ENCODE data around the gene MCM7. TPM values are rescaled to one million over a fixed set of nuclear protein-coding genes. Genes with fewer than 3 reads are reported as not detected.

MCM7 gene
- total and polyA plus RNA-seq, 2 of the 13 experiments (the other 11 are each of a cell fraction or from before 2014, with no cell fraction given) = 84.5 to 214 TPM

DNA sequence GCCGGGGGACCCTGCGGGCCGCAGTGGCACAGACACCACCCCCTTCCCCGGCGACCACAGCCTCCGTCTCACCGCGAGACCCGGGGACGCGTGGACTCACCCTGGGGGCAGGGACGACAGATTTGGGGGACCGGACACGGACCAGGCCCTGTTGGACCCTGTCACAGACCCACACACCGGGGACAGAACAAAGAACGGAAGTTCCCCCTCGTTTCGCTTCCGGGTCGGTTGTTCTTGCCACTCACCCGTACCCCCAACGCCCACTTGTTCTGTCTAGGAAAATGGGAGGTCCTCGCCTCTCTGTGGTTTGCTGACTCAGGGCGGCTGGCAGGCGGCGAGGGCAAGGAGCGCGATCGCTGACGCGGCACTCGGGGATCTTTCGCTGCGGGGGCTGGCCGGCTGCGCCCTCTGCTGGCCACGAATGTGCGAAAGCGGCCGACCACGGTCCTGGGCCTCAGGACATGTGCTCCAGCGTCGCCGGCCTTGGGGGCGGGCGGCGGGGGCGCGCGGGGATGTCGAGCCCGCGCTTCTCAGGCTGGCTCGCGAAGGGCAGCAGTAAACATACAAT lies 19.6 kb downstream of the MCM7 start, which contains the start of gene ZNF3 (continued):
- peak; percentile 92 for TF ChIP-seq PHF8 (CRISPR knock-in tag; IDR thresholded peaks at IDR 0.05)
- TF ChIP-seq ZNF629 (CRISPR knock-in tag; conservative IDR thresholded peaks at IDR 0.05) = no peak
- peak; percentile 47; the same call in 1 of the 2 replicates for TF ChIP-seq ZNF572 (CRISPR knock-in tag; IDR thresholded peaks at IDR 0.05)
- TF ChIP-seq MIER2 (CRISPR knock-in tag; IDR thresholded peaks at IDR 0.05) = peak; percentile 71; the same call in 1 of the 2 replicates
- peak; percentile 94; the same call in 1 of the 2 replicates for TF ChIP-seq TSC22D2 (CRISPR knock-in tag; IDR thresholded peaks at IDR 0.05; ENCODE audit: borderline replicate concordance)
- TF ChIP-seq ZNF556 (CRISPR knock-in tag; IDR thresholded peaks at IDR 0.05; ENCODE audit: borderline replicate concordance) = peak; percentile 92; the same call in 1 of the 2 replicates
- peak; percentile 98 for TF ChIP-seq ZNF878 (CRISPR knock-in tag; IDR thresholded peaks at IDR 0.05)
- TF ChIP-seq, protein P1, sequence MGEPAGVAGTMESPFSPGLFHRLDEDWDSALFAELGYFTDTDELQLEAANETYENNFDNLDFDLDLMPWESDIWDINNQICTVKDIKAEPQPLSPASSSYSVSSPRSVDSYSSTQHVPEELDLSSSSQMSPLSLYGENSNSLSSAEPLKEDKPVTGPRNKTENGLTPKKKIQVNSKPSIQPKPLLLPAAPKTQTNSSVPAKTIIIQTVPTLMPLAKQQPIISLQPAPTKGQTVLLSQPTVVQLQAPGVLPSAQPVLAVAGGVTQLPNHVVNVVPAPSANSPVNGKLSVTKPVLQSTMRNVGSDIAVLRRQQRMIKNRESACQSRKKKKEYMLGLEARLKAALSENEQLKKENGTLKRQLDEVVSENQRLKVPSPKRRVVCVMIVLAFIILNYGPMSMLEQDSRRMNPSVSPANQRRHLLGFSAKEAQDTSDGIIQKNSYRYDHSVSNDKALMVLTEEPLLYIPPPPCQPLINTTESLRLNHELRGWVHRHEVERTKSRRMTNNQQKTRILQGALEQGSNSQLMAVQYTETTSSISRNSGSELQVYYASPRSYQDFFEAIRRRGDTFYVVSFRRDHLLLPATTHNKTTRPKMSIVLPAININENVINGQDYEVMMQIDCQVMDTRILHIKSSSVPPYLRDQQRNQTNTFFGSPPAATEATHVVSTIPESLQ (CRISPR knock-in tag; conservative IDR thresholded peaks at IDR 0.05) = no peak
- TF ChIP-seq, protein P2, sequence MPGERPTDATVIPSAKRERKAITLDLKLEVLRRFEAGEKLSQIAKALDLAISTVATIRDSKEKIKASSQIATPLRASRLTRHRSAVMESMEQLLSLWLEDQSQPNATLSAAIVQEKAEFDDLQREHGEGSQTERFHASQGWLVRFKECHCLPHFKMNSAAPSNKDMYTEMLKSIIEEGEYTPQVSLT (CRISPR knock-in tag; IDR thresholded peaks at IDR 0.05; ENCODE audit: borderline replicate concordance, low read depth) = no peak
- TF ChIP-seq TARDBP (CRISPR knock-in tag; IDR thresholded peaks at IDR 0.05) = peak; percentile 96
- TF ChIP-seq SNAI1 (CRISPR knock-in tag; IDR thresholded peaks at IDR 0.05; ENCODE audit: borderline replicate concordance) = no peak; the same call in 1 of the 2 replicates
- peak; percentile 28; the same call in 1 of the 2 replicates for TF ChIP-seq ZNF441 (CRISPR knock-in tag; IDR thresholded peaks at IDR 0.05; ENCODE audit: borderline replicate concordance)
- TF ChIP-seq, protein P3, sequence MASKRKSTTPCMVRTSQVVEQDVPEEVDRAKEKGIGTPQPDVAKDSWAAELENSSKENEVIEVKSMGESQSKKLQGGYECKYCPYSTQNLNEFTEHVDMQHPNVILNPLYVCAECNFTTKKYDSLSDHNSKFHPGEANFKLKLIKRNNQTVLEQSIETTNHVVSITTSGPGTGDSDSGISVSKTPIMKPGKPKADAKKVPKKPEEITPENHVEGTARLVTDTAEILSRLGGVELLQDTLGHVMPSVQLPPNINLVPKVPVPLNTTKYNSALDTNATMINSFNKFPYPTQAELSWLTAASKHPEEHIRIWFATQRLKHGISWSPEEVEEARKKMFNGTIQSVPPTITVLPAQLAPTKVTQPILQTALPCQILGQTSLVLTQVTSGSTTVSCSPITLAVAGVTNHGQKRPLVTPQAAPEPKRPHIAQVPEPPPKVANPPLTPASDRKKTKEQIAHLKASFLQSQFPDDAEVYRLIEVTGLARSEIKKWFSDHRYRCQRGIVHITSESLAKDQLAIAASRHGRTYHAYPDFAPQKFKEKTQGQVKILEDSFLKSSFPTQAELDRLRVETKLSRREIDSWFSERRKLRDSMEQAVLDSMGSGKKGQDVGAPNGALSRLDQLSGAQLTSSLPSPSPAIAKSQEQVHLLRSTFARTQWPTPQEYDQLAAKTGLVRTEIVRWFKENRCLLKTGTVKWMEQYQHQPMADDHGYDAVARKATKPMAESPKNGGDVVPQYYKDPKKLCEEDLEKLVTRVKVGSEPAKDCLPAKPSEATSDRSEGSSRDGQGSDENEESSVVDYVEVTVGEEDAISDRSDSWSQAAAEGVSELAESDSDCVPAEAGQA (IDR thresholded peaks at IDR 0.05; ENCODE audit: low read depth) = 0 out of 2 replicates have a peak, but pooled peaks have one; percentile 55
- TF ChIP-seq, protein P3 (CRISPR knock-in tag; IDR thresholded peaks at IDR 0.05; ENCODE audit: borderline replicate concordance) = no peak; the same call in 1 of the 2 replicates
- TF ChIP-seq ZNF543 (CRISPR knock-in tag; IDR thresholded peaks at IDR 0.05) = peak; percentile 78; the same call in 1 of the 2 replicates
- peak; percentile 17 for TF ChIP-seq ZNF232 (CRISPR knock-in tag; IDR thresholded peaks at IDR 0.05; ENCODE audit: borderline replicate concordance)
- no peak for TF ChIP-seq EZH2 (conservative IDR thresholded peaks at IDR 0.05; ENCODE audit: low read depth, low read length)
- peak; percentile 13; the same call in 1 of the 2 replicates for TF ChIP-seq SMC3 (IDR thresholded peaks at IDR 0.05; ENCODE audit: low read length)
- TF ChIP-seq ZNF788 (CRISPR knock-in tag; IDR thresholded peaks at IDR 0.05; ENCODE audit: borderline replicate concordance) = peak; percentile 95; the same call in 1 of the 2 replicates
- TF ChIP-seq ZNF598 (CRISPR knock-in tag; IDR thresholded peaks at IDR 0.05; ENCODE audit: borderline replicate concordance) = peak; percentile 97
- peak; percentile 74 for TF ChIP-seq ZNF563 (CRISPR knock-in tag; IDR thresholded peaks at IDR 0.05)
- TF ChIP-seq ZFP90 (CRISPR knock-in tag; IDR thresholded peaks at IDR 0.05; ENCODE audit: borderline replicate concordance) = peak; percentile 79

Measured in HepG2 (cell line).